Activated CD8-positive, alpha-beta memory T cell treated with anti-CD3 and anti-CD28 coated beads for 48 hours (primary cell): Measurements from ENCODE around the gene SCARB2.

Source experiments
- DNase-seq, 3 experiments: peaks; one replicate each; pipeline ENCODE4 v3.0.0-alpha.2; 2020; ENCODE audit warnings: low read depth in 2 of 3, low spot score in 2 of 3

The SCARB2 gene

GRCh38 chr4:76155979-76156378 lies 57.6 kb downstream of the SCARB2 start:
- no peak for DNase-seq

- no peak for DNase-seq
Measured at GRCh38 chr4:76153356-76153755, 60.3 kb downstream of the SCARB2 start.

GRCh38 chr4:76148142-76148865 lies 65.3 kb downstream of the SCARB2 start, which contains the start of gene NUP54:
Gene NUP54, minus strand, starts transcription at chr4:76148397. Its CDS starts 23 bp downstream, at chr4:76148374.
- DNase-seq: peak; percentile 92 to 94 (median 92)

GRCh38 chr4:76147454-76148141 lies 66.0 kb downstream of the SCARB2 start:
- peak in 1 of 3 experiments; percentile 42 for DNase-seq

GRCh38 chr4:76144546-76144945 lies 69.1 kb downstream of the SCARB2 start:
- no peak for DNase-seq

- no peak for DNase-seq
Measured at GRCh38 chr4:76141241-76141640, 72.4 kb downstream of the SCARB2 start.

- no peak for DNase-seq
Measured at GRCh38 chr4:76127754-76128153, 85.9 kb downstream of the SCARB2 start.

- no peak for DNase-seq
Measured at GRCh38 chr4:76125816-76126215, 87.8 kb downstream of the SCARB2 start.

- no peak for DNase-seq
Measured at GRCh38 chr4:76120199-76120598, 93.4 kb downstream of the SCARB2 start.

GRCh38 chr4:76117536-76117935 lies 96.1 kb downstream of the SCARB2 start:
- no peak for DNase-seq

- DNase-seq: no peak
Measured at GRCh38 chr4:76116821-76117220, 96.8 kb downstream of the SCARB2 start.
